Nephron (organoid): Measurements from ENCODE around the gene IL22RA1.
A peak's percentile ranks its signal among the peaks of the same experiment; 100 is the strongest.

Source experiments
- H3K27ac Mint-ChIP-seq, 3 experiments: 2 replicates each; pipeline ENCODE4 v1.8.0; 2020; ENCODE audit warnings: mixed read lengths in 3 of 3, mild to moderate bottlenecking in 2 of 3, moderate library complexity in 1 of 3
- H3K27me3 Mint-ChIP-seq: 2 replicates; pipeline ENCODE4 v1.8.0; 2021; ENCODE audit warnings: low read depth, mild to moderate bottlenecking, moderate library complexity, mixed read lengths
- H3K36me3 Mint-ChIP-seq: 2 replicates; pipeline ENCODE4 v1.8.0; 2020; ENCODE audit warnings: low read depth, mixed read lengths
- H3K4me1 Mint-ChIP-seq: 2 replicates; pipeline ENCODE4 v1.8.0; 2020; ENCODE audit warnings: mixed read lengths
- H3K4me3 Mint-ChIP-seq, 3 experiments: 2 replicates each; pipeline ENCODE4 v1.8.0; 2020; ENCODE audit warnings: mild to moderate bottlenecking in 3 of 3, mixed read lengths in 3 of 3, moderate library complexity in 2 of 3
- H3K9me3 Mint-ChIP-seq: 2 replicates; pipeline ENCODE4 v1.8.0; 2020; ENCODE audit warnings: mixed read lengths
- CTCF ChIP-seq, 3 experiments: fragments of 200-600 bp; sonication (generic); IDR thresholded peaks; one replicate each; pipeline ENCODE4 v1.5.0; 2021; ENCODE audit warnings: antibody characterized with exemption in 3 of 3; ENCODE audit not compliant: unreplicated experiment in 3 of 3

The IL22RA1 gene

DNA sequence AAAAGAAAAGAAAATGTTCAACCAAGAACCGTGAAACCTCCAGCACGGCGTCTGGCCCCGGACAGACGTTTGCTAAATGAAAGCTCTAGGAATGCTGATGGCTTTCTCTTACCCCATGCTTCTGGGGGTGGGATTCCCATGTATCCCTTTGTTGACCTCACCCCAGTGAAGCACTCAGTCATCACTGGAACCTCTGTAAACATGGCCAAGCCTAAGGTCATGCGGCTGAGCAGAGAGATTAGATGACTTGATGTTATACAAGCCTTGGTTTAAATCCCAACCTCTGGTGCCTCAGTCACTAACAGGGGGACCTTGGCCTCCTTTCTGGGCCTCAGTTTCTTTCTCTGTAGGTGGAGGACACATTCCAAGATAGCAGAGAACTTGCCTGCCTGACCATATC is 28.2 kb downstream of the IL22RA1 start:
- Mint-ChIP-seq H3K4me3 (no peak overlapping the region), H3K27ac (no peak overlapping the region)

DNA sequence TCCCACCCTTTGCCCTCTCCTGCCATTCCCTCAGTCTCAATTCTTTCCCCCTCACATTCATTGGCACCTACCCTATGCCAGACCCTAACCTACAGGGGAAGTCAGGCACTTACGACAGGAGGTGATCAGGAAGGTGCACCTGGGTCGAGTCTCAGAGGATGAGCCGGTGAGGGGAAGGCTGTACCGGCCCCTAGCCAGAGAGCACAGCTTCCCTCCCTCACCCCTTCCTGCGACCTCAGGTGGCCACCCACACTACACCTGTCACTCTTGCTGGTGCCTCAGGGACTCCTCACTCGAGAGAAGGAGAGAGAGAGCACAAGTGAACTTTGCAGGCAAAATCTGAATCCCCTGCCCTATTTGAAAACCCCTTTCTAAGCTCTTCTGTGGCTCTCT is 29.3 kb downstream of the IL22RA1 start:
- TF ChIP-seq CTCF (IDR thresholded peaks at IDR 0.05; ENCODE audit: unreplicated experiment in 3 of 3) = no peak
- no peak overlapping the region for H3K27ac Mint-ChIP-seq
- H3K9me3 Mint-ChIP-seq = no peaks in the 10 kb centered on the region
- H3K4me3 Mint-ChIP-seq = no peak overlapping the region
- H3K4me1 Mint-ChIP-seq = peaks cover 32% of the 10 kb centered on the region
- no peaks in the 10 kb centered on the region for H3K36me3 Mint-ChIP-seq
- peaks cover 35% of the 10 kb centered on the region for H3K27me3 Mint-ChIP-seq

More for the DNA sequence above, 28.2 kb downstream of the IL22RA1 start:
- H3K9me3 Mint-ChIP-seq = no peaks in the 10 kb centered on the region
- no peak for TF ChIP-seq CTCF (IDR thresholded peaks at IDR 0.05; ENCODE audit: unreplicated experiment in 3 of 3)
- H3K36me3 Mint-ChIP-seq = no peaks in the 10 kb centered on the region
- peaks cover 37% of the 10 kb centered on the region for H3K27me3 Mint-ChIP-seq
- H3K4me1 Mint-ChIP-seq = peaks cover 21% of the 10 kb centered on the region

- no peaks in the 10 kb centered on the region for H3K9me3 Mint-ChIP-seq
- H3K4me3 Mint-ChIP-seq = peak within 1 kb of the TSS; percentile 72 to 95 (median 88)
- peaks cover 31% of the 10 kb centered on the region for H3K4me1 Mint-ChIP-seq
- peaks cover 29% of the 10 kb centered on the region for H3K27me3 Mint-ChIP-seq
- peak; percentile 41 to 64 (median 55) for TF ChIP-seq CTCF (IDR thresholded peaks at IDR 0.05; ENCODE audit: unreplicated experiment in 3 of 3)
- no peaks in the 10 kb centered on the region for H3K36me3 Mint-ChIP-seq
- H3K27ac Mint-ChIP-seq = peak within 1 kb of the TSS; percentile 58 to 88 (median 76)
These were observed 30.8 kb downstream of the IL22RA1 start, which contains the start of gene MYOM3 for GRCh38 chr1:24111996-24112779. TSS of gene MYOM3 (minus strand) at chr1:24112135. CDS start at chr1:24108636, 3,499 bp downstream.

GRCh38 chr1:24111262-24111995 is 31.5 kb downstream of the IL22RA1 start:
- Mint-ChIP-seq H3K27me3 (peaks cover 29% of the 10 kb centered on the region), H3K36me3 (no peaks in the 10 kb centered on the region), H3K4me3 (peak overlapping the region; percentile 72 to 95 (median 88)), H3K27ac (peak overlapping the region; percentile 5 to 88 (median 58)), H3K9me3 (no peaks in the 10 kb centered on the region), H3K4me1 (peaks cover 33% of the 10 kb centered on the region)
- TF ChIP-seq CTCF (IDR thresholded peaks at IDR 0.05; ENCODE audit: unreplicated experiment in 3 of 3) = no peak

DNA sequence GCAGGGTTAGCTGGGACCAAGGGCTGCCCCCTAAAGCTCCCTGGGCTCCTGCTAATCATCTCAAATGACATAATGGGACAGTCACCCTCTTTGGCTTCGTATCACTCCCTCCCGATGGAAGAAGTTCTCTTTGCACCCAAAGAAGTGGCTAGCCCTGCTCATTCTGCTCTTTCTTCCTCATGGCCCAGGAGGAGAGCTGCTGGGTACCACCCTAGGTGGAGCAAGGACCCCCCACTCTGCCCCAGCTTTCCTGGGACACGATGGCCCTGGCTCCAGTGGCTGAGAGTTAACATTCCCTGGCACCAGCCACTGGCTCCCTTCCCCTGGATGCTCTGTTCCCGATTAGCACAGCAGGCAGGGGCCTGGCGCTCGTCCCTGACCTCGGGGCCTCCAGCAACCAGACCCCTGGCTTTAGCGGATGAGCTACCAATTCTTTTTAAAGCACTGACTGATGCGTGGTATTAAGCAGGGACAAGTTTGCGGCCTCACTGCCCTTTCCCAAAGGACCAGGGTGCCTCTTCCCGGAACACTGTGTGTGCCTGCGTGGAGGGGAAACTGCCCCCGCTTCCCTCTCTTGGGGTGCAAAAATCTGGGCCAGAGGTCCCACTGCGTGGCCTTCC is 32.2 kb downstream of the IL22RA1 start:
- Mint-ChIP-seq H3K4me3 (peak overlapping the region; percentile 54 to 95 (median 88)), H3K4me1 (peaks cover 33% of the 10 kb centered on the region), H3K27ac (peak overlapping the region in 2 of 3 experiments; percentile 58 to 88), H3K36me3 (no peaks in the 10 kb centered on the region), H3K9me3 (no peaks in the 10 kb centered on the region), H3K27me3 (peaks cover 29% of the 10 kb centered on the region)
- TF ChIP-seq CTCF (IDR thresholded peaks at IDR 0.05; ENCODE audit: unreplicated experiment in 3 of 3) = no peak
